ENCODE results near the gene RBFOX1. TPM values are rescaled to one million over a fixed set of nuclear protein-coding genes. Genes with fewer than 3 reads are reported as not detected.

The RBFOX1 gene
- total RNA-seq, result not detected in 2 replicates

GRCh38 chr16:7332611-7333010 is at the start of gene RBFOX1:
Gene RBFOX1, plus strand, starts transcription at chr16:7332845.

Small RNA genes lying within 50 kb of the gene (small RNA-seq; reads per million reads assigned to genes)
- gene RF00537 (ENCODE audit: low replicate concordance) (not detected), gene RF00561 (ENCODE audit: low replicate concordance) (not detected)

Data from placental pericyte (primary cell).